Measurements from ENCODE around the gene PCNX1.
"Not testable (repeated sequence)": the region's sequence is repeated elsewhere in the genome, so short reads cannot be mapped to it uniquely, and the experiment has no call there.

The PCNX1 gene

GRCh38 chr14:70907176-70907995 is at the start of gene PCNX1:
TSS of gene PCNX1 (plus strand) at chr14:70907459. CDS start at chr14:70907851, 392 bp downstream.
- peak within 1 kb of the TSS; percentile 65 for H3K4me3 ChIP-seq (replicated peaks; ENCODE audit: low read depth, low read length)
- no peak for DNase-seq (ENCODE audit: extremely low read depth, low read depth)
- TF ChIP-seq CTCF (IDR thresholded peaks at IDR 0.05; ENCODE audit: low read depth, low read length, missing control alignments): peak; percentile 71

GRCh38 chr14:70857496-70857890 is 49.8 kb upstream of the PCNX1 start:
- DNase-seq (ENCODE audit: extremely low read depth, low read depth): no peak
- H3K4me3 ChIP-seq (replicated peaks; ENCODE audit: low read depth, low read length): no peak overlapping the region
- TF ChIP-seq CTCF (IDR thresholded peaks at IDR 0.05; ENCODE audit: low read depth, low read length, missing control alignments): no peak

GRCh38 chr14:70858641-70859040 is 48.6 kb upstream of the PCNX1 start:
- TF ChIP-seq CTCF (IDR thresholded peaks at IDR 0.05; ENCODE audit: low read depth, low read length, missing control alignments): no peak
- no peak overlapping the region for H3K4me3 ChIP-seq (replicated peaks; ENCODE audit: low read depth, low read length)
- DNase-seq (ENCODE audit: extremely low read depth, low read depth): no peak

GRCh38 chr14:70866992-70867391 is 40.3 kb upstream of the PCNX1 start:
- not testable (repeated sequence) for DNase-seq (ENCODE audit: extremely low read depth, low read depth); H3K4me3 ChIP-seq (replicated peaks; ENCODE audit: low read depth, low read length)

GRCh38 chr14:70871001-70871400 is 36.3 kb upstream of the PCNX1 start:
- no peak for TF ChIP-seq CTCF (IDR thresholded peaks at IDR 0.05; ENCODE audit: low read depth, low read length, missing control alignments)
- no peak for DNase-seq (ENCODE audit: extremely low read depth, low read depth)
- H3K4me3 ChIP-seq (replicated peaks; ENCODE audit: low read depth, low read length): no peak overlapping the region

- TF ChIP-seq CTCF (IDR thresholded peaks at IDR 0.05; ENCODE audit: low read depth, low read length, missing control alignments): no peak
- H3K4me3 ChIP-seq (replicated peaks; ENCODE audit: low read depth, low read length): no peak overlapping the region
- no peak for DNase-seq (ENCODE audit: extremely low read depth, low read depth)
Measured at GRCh38 chr14:70871863-70872677, 35.2 kb upstream of the PCNX1 start.

- no peak overlapping the region for H3K4me3 ChIP-seq (replicated peaks; ENCODE audit: low read depth, low read length)
Measured at GRCh38 chr14:70872678-70873020, 34.6 kb upstream of the PCNX1 start.

More at GRCh38 chr14:70872678-70873020, 34.6 kb upstream of the PCNX1 start:
- DNase-seq (ENCODE audit: extremely low read depth, low read depth): no peak
- no peak for TF ChIP-seq CTCF (IDR thresholded peaks at IDR 0.05; ENCODE audit: low read depth, low read length, missing control alignments)

Data from HFF-Myc (cell line).